ENCODE measurements around the gene NYNRIN.

NYNRIN gene

DNA sequence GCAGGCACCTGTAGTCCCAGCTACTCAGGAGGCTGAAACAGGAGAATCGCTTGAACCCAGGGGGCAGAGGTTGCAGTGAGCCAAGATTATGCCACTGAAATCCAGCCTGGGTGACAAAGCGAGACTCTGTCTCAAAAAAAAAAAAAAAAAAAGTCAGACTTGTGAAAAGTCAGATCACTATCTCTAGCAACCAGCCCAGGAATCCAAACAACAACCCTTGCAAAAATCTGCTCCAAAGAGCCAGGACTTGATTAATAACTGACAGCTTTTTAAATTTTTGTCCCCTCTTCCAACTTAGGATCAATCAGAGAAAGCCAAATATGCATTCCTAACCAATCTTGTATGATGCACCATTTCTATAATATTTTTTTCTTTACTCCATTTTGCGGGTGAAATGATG is 38.5 kb upstream of the NYNRIN start:
- TF ChIP-seq, protein P1, sequence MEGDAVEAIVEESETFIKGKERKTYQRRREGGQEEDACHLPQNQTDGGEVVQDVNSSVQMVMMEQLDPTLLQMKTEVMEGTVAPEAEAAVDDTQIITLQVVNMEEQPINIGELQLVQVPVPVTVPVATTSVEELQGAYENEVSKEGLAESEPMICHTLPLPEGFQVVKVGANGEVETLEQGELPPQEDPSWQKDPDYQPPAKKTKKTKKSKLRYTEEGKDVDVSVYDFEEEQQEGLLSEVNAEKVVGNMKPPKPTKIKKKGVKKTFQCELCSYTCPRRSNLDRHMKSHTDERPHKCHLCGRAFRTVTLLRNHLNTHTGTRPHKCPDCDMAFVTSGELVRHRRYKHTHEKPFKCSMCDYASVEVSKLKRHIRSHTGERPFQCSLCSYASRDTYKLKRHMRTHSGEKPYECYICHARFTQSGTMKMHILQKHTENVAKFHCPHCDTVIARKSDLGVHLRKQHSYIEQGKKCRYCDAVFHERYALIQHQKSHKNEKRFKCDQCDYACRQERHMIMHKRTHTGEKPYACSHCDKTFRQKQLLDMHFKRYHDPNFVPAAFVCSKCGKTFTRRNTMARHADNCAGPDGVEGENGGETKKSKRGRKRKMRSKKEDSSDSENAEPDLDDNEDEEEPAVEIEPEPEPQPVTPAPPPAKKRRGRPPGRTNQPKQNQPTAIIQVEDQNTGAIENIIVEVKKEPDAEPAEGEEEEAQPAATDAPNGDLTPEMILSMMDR (IDR thresholded peaks at IDR 0.05; ENCODE audit: borderline replicate concordance, control extremely low read depth, extremely low read depth, insufficient read depth, missing control alignments), result no peak
- no peak for DNase-seq (ENCODE audit: low spot score)
- in situ Hi-C loops (cut with MboI; ENCODE audit: low sequenced_read_pairs, unreplicated experiment), result loop anchor here (10.0 kb wide), 1 partner anchor 75 kb away; no protein-coding TSS in a partner anchor

GRCh38 chr14:24361326-24361725 is 37.5 kb upstream of the NYNRIN start:
- DNase-seq (ENCODE audit: low spot score), result no peak
- in situ Hi-C loops (cut with MboI; ENCODE audit: low sequenced_read_pairs, unreplicated experiment), result loop anchor here (10.0 kb wide), 1 partner anchor 73 kb away; no protein-coding TSS in a partner anchor
- TF ChIP-seq, protein P1 (IDR thresholded peaks at IDR 0.05; ENCODE audit: borderline replicate concordance, control extremely low read depth, extremely low read depth, insufficient read depth, missing control alignments), result no peak

DNA sequence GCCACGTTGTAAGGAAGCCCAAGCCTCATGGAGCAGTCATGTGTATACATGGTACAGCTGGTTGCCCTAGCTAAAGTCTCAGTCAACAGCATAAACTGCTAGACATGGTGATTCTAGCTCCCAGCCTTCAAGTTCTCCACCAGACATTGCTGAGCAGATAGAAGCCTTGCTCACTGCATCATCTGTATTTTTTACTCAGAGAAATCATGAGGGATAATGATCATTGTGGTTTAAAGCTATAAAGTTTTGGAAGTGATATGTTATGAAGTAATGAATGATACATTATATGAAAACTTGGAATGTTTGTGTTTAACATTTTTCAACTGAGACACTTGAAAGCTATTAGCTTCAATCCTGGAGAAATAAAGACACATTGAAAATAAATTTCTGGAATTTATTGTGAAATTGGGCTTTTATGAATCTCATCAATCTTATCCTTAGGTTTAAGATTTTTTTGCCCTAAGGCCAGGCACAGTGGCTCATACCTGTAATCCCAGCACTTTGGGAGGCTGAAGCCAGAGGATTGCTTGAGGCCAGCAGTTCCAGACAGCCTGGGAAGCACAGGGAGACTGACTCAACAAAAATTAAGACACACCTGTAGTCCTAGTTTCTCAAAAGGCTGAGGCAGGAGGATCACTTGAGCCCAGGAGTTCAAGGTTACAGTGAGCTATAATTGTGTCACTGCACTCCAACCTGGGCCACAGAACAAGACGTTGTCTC is 36.4 kb upstream of the NYNRIN start:
- in situ Hi-C loops (cut with MboI; ENCODE audit: low sequenced_read_pairs, unreplicated experiment), result loop anchor here (10.0 kb wide), 1 partner anchor 72 kb away; no protein-coding TSS in a partner anchor
- DNase-seq (ENCODE audit: low spot score), result no peak
- TF ChIP-seq, protein P1 (IDR thresholded peaks at IDR 0.05; ENCODE audit: borderline replicate concordance, control extremely low read depth, extremely low read depth, insufficient read depth, missing control alignments), result no peak

- TF ChIP-seq, protein P1 (IDR thresholded peaks at IDR 0.05; ENCODE audit: borderline replicate concordance, control extremely low read depth, extremely low read depth, insufficient read depth, missing control alignments), result no peak
- in situ Hi-C loops (cut with MboI; ENCODE audit: low sequenced_read_pairs, unreplicated experiment), result loop anchor here (10.0 kb wide), 1 partner anchor 71 kb away; no protein-coding TSS in a partner anchor
- DNase-seq (ENCODE audit: low spot score), result no peak
Observed at GRCh38 chr14:24363401-24363800, 35.4 kb upstream of the NYNRIN start.

- no peak for DNase-seq (ENCODE audit: low spot score)
- TF ChIP-seq, protein P1 (IDR thresholded peaks at IDR 0.05; ENCODE audit: borderline replicate concordance, control extremely low read depth, extremely low read depth, insufficient read depth, missing control alignments), result no peak
- in situ Hi-C loops (cut with MboI; ENCODE audit: low sequenced_read_pairs, unreplicated experiment), result loop anchor here (10.0 kb wide), 1 partner anchor 70 kb away; no protein-coding TSS in a partner anchor
Observed at GRCh38 chr14:24364841-24365240, 34.0 kb upstream of the NYNRIN start.

GRCh38 chr14:24365600-24366412 is 33.0 kb upstream of the NYNRIN start:
- in situ Hi-C loops (cut with MboI; ENCODE audit: low sequenced_read_pairs, unreplicated experiment), result loop anchor here (10.0 kb wide), 1 partner anchor 69 kb away; no protein-coding TSS in a partner anchor
- TF ChIP-seq, protein P1 (IDR thresholded peaks at IDR 0.05; ENCODE audit: borderline replicate concordance, control extremely low read depth, extremely low read depth, insufficient read depth, missing control alignments), result peak; percentile 88
- DNase-seq (ENCODE audit: low spot score), result peak; percentile 70
